GM23338 (cell line): Measurements from ENCODE around the gene TCTN1. TPM values are rescaled to one million over a fixed set of nuclear protein-coding genes. Genes with fewer than 3 reads are reported as not detected.

Experiments
- ATAC-seq: fragments of 200-7000 bp; cut with Tn5 transposase; 3 replicates; pipeline ENCODE4 v1.9.1; 2020
- DNase-seq: peaks from one replicate; pipeline ENCODE4 v3.0.0-alpha.2; 2015; ENCODE audit warnings: low spot score
- H2AFZ ChIP-seq: fragments of 200-600 bp; sonication (generic); 2 replicates; pipeline ENCODE4 v1.8.0; 2016; ENCODE audit warnings: antibody characterized with exemption, mild to moderate bottlenecking, moderate library complexity
- H3F3A ChIP-seq: fragments of 200-600 bp; sonication (generic); replicated peaks from 2 replicates; pipeline ENCODE4 v1.8.0; 2017; ENCODE audit warnings: antibody characterized with exemption, mixed run types, low read depth
- H3K27ac ChIP-seq: fragments of 200-600 bp; sonication (generic); 2 replicates; pipeline ENCODE4 v1.6.1; 2016; ENCODE audit warnings: low read depth
- H3K27me3 ChIP-seq: fragments of 200-600 bp; sonication (generic); 2 replicates; pipeline ENCODE4 v1.8.0; 2016; ENCODE audit warnings: mild to moderate bottlenecking, mixed run types, moderate library complexity; ENCODE audit not compliant: insufficient read depth
- H3K36me3 ChIP-seq: fragments of 200-600 bp; sonication (generic); 2 replicates; pipeline ENCODE4 v1.8.0; 2016; ENCODE audit warnings: mild to moderate bottlenecking; ENCODE audit not compliant: insufficient read depth
- H3K4me1 ChIP-seq: fragments of 200-600 bp; sonication (generic); 2 replicates; pipeline ENCODE4 v1.8.0; 2016; ENCODE audit warnings: mild to moderate bottlenecking, moderate library complexity; ENCODE audit not compliant: insufficient read depth
- H3K4me2 ChIP-seq: fragments of 200-600 bp; sonication (generic); 2 replicates; pipeline ENCODE4 v1.7.1; 2017; ENCODE audit warnings: mixed run types
- H3K4me3 ChIP-seq: fragments of 200-600 bp; sonication (generic); 2 replicates; pipeline ENCODE4 v1.6.1; 2016; ENCODE audit warnings: mixed run types
- H3K79me2 ChIP-seq: fragments of 200-600 bp; sonication (generic); replicated peaks from 2 replicates; pipeline ENCODE4 v1.8.0; 2017; ENCODE audit warnings: mild to moderate bottlenecking; ENCODE audit not compliant: insufficient read depth
- H3K9me2 ChIP-seq: fragments of 200-600 bp; sonication (generic); 2 replicates; pipeline ENCODE4 v1.8.0; 2017; ENCODE audit not compliant: insufficient read depth
- H4K20me1 ChIP-seq: fragments of 200-600 bp; sonication (generic); replicated peaks from 2 replicates; pipeline ENCODE4 v1.8.0; 2017; ENCODE audit warnings: mild to moderate bottlenecking; ENCODE audit not compliant: insufficient read depth
- H3K27ac Mint-ChIP-seq: 2 replicates; pipeline ENCODE4 v1.8.0; 2020; ENCODE audit warnings: inconsistent platforms, mild to moderate bottlenecking, moderate library complexity, mixed read lengths
- H3K27me3 Mint-ChIP-seq: 3 replicates; pipeline ENCODE4 v1.8.0; 2022; ENCODE audit warnings: low read depth, mild to moderate bottlenecking, moderate library complexity, mixed read lengths, inconsistent platforms; ENCODE audit not compliant: insufficient read depth, poor library complexity
- H3K36me3 Mint-ChIP-seq: 3 replicates; pipeline ENCODE4 v1.8.0; 2021; ENCODE audit warnings: low read depth, mild to moderate bottlenecking, inconsistent platforms, moderate library complexity, mixed read lengths
- H3K4me1 Mint-ChIP-seq: 3 replicates; pipeline ENCODE4 v1.8.0; 2020; ENCODE audit warnings: mild to moderate bottlenecking, inconsistent platforms, mixed read lengths
- H3K4me3 Mint-ChIP-seq: 3 replicates; pipeline ENCODE4 v1.8.0; 2021; ENCODE audit warnings: moderate library complexity, mild to moderate bottlenecking, inconsistent platforms, mixed read lengths
- H3K9me3 Mint-ChIP-seq: 3 replicates; pipeline ENCODE4 v1.8.0; 2020; ENCODE audit warnings: moderate library complexity, mild to moderate bottlenecking, inconsistent platforms, mixed read lengths
- EZH2 ChIP-seq: fragments of 200-600 bp; sonication (generic); IDR thresholded peaks from one replicate; pipeline ENCODE4 v1.8.0; 2017; ENCODE audit warnings: antibody characterized with exemption, mild to moderate bottlenecking, low read depth; ENCODE audit not compliant: unreplicated experiment
- EZH2phosphoT487 ChIP-seq: fragments of 200-600 bp; sonication (generic); IDR thresholded peaks from one replicate; pipeline ENCODE4 v1.8.1; 2018; ENCODE audit warnings: antibody characterized with exemption; ENCODE audit not compliant: unreplicated experiment
- JUNB ChIP-seq: IDR thresholded peaks from one replicate; pipeline ENCODE4 v1.6.1; 2016; ENCODE audit warnings: antibody characterized with exemption; ENCODE audit not compliant: unreplicated experiment
- POLR2AphosphoS5 ChIP-seq: IDR thresholded peaks from 2 replicates; pipeline ENCODE4 v1.6.1; 2016; ENCODE audit warnings: antibody characterized with exemption, low read depth
- REST ChIP-seq: IDR thresholded peaks from one replicate; pipeline ENCODE4 v1.6.1; 2018; ENCODE audit warnings: antibody characterized with exemption; ENCODE audit not compliant: unreplicated experiment
- ZNF114 ChIP-seq: fragments of 250-450 bp; sonication (Bioruptor Pico); IDR thresholded peaks from 2 replicates; pipeline ENCODE4 v1.5.0; 2020; ENCODE audit warnings: mild to moderate bottlenecking, moderate library complexity
- polyA plus RNA-seq: library from polyadenylated mRNA; unstranded; fragments of >200 nt; fragmentation: Nextera tagmentation; extraction: Ambion mirVana; gene quantifications from 2 replicates; pipeline ENCODE4 v1.2.1, GENCODE V29; 2016
- total RNA-seq: library from RNA; depleted of rRNA; stranded (reverse); fragments of >200 nt; shearing (Covaris generic); gene quantifications from 2 replicates; pipeline ENCODE4 v1.2.3, GENCODE V29; 2014
- TF ChIP-seq, protein P1 (sequence below), 2 experiments: fragments of 200-600 bp in 1 of 2; sonication (generic) in 1 of 2; conservative IDR thresholded peaks; 2 replicates each; pipeline versions ENCODE4 v1.5.1 to v1.6.1; 2016 to 2017; ENCODE audit warnings: antibody characterized with exemption in 2 of 2, low read depth in 2 of 2, mild to moderate bottlenecking in 2 of 2, moderate library complexity in 1 of 2

Gene TCTN1
- total and polyA plus RNA-seq, 2 experiments from 2014 or later: 10.6 to 12.4 TPM

GRCh38 chr12:110639336-110640141, 25.6 kb downstream of the TCTN1 start:
- H3K27ac ChIP-seq: no peak overlapping the region
- no peaks in the 10 kb centered on the region for H3K4me1 ChIP-seq
- no peaks in the 10 kb centered on the region for H3K79me2 ChIP-seq
- H3K4me3 ChIP-seq: no peak overlapping the region
- Mint-ChIP-seq H3K4me3 (no peak overlapping the region), H3K27me3 (peaks cover 6% of the 10 kb centered on the region), H3K27ac (no peak overlapping the region), H3K4me1 (peaks cover 8% of the 10 kb centered on the region), H3K36me3 (no peaks in the 10 kb centered on the region), H3K9me3 (no peaks in the 10 kb centered on the region)
- H3F3A ChIP-seq: no peaks in the 10 kb centered on the region
- ATAC-seq (no peak), DNase-seq (no peak)
- no peak overlapping the region for H3K4me2 ChIP-seq
- no peaks in the 10 kb centered on the region for H4K20me1 ChIP-seq
- H3K9me2 ChIP-seq: no peaks in the 10 kb centered on the region
- no peaks in the 10 kb centered on the region for H3K36me3 ChIP-seq
- no peak overlapping the region for H2AFZ ChIP-seq
- no peaks in the 10 kb centered on the region for H3K27me3 ChIP-seq
- TF ChIP-seq EZH2 (no peak), ZNF114 (CRISPR knock-in tag) (no peak), JUNB (no peak), REST (no peak), POLR2AphosphoS5 (no peak), EZH2phosphoT487 (no peak)

DNA sequence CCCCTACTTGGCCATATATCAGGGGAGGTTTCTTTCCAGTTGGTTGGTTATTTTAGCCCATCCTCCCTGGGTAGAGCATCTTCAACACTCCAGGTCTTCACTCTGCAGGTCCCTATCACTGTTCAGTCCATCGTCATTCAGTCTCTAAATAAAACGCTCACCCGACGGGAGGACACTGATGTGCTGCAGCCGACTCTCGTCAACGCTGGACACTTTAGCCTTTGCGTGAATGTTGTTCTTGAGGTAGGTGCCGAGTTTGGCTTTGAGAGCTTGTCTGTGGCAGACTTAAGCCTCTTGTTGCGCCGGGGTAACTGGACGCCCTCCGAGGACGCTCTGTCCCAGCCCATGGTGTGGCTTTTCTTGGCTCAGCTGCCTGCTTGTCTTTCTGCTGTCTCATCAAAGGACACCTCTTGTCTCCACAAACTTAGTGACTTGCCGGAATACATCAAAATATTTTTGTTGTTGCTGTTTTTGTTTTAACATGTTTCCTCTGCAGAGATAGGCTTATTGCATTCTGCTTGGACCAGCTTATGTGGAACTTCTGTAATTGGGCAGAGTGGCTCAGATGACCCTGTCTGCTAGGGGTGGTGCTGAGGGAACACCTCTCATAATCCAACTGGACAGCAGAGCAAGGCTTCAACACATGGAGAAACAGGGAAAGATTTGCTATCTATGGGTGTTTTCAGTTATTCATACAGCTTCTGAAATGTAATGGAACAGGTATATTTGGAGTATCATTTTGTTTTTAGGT, 26.5 kb downstream of the TCTN1 start:
- H3K27ac Mint-ChIP-seq: no peak overlapping the region
- ATAC-seq: no peak
- TF ChIP-seq, protein P1, sequence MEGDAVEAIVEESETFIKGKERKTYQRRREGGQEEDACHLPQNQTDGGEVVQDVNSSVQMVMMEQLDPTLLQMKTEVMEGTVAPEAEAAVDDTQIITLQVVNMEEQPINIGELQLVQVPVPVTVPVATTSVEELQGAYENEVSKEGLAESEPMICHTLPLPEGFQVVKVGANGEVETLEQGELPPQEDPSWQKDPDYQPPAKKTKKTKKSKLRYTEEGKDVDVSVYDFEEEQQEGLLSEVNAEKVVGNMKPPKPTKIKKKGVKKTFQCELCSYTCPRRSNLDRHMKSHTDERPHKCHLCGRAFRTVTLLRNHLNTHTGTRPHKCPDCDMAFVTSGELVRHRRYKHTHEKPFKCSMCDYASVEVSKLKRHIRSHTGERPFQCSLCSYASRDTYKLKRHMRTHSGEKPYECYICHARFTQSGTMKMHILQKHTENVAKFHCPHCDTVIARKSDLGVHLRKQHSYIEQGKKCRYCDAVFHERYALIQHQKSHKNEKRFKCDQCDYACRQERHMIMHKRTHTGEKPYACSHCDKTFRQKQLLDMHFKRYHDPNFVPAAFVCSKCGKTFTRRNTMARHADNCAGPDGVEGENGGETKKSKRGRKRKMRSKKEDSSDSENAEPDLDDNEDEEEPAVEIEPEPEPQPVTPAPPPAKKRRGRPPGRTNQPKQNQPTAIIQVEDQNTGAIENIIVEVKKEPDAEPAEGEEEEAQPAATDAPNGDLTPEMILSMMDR (conservative IDR thresholded peaks at IDR 0.05; ENCODE audit: low read depth in 2 of 2): no peak
- TF ChIP-seq EZH2phosphoT487: no peak

More for the DNA sequence above, 26.5 kb downstream of the TCTN1 start:
- Histone ChIP-seq H3K36me3 (no peaks in the 10 kb centered on the region), H2AFZ (no peak overlapping the region), H3K4me1 (no peaks in the 10 kb centered on the region), H4K20me1 (no peaks in the 10 kb centered on the region), H3K4me3 (no peak overlapping the region), H3K27me3 (no peaks in the 10 kb centered on the region), H3F3A (no peaks in the 10 kb centered on the region), H3K4me2 (no peak overlapping the region), H3K27ac (no peak overlapping the region), H3K9me2 (no peaks in the 10 kb centered on the region), H3K79me2 (no peaks in the 10 kb centered on the region)
- no peak for DNase-seq
- H3K4me1 Mint-ChIP-seq: peaks cover 8% of the 10 kb centered on the region
- H3K4me3 Mint-ChIP-seq: no peak overlapping the region
- H3K36me3 Mint-ChIP-seq: no peaks in the 10 kb centered on the region
- no peaks in the 10 kb centered on the region for H3K9me3 Mint-ChIP-seq
- peaks cover 6% of the 10 kb centered on the region for H3K27me3 Mint-ChIP-seq
